IMR-90 (cell line): ENCODE results near the gene DIP2C. TPM values are rescaled to one million over a fixed set of nuclear protein-coding genes. Genes with fewer than 3 reads are reported as not detected.

ENCODE experiments used
- ATAC-seq: fragments of 200-7000 bp; cut with Tn5 transposase; 2 replicates; pipeline ENCODE4 v1.9.1; 2020; ENCODE audit warnings: low read depth, mild to moderate bottlenecking, moderate library complexity
- BruUV-seq: library from RNA; stranded (reverse); fragments of 400-500 nt; replicated peaks from 2 replicates; lab custom pipeline; 2021; lab: Mats Ljungman, UMichigan
- CTCF ChIA-PET: fragments of 300-600 bp; formaldehyde crosslinking; extraction: SDS; loops from one replicate; lab custom pipeline; 2021; ENCODE audit warnings: antibody characterized with exemption; lab: Yijun Ruan, JAX
- POLR2A ChIA-PET: fragments of 300-600 bp; sonication (Branson Sonifier 250); formaldehyde crosslinking; loops from one replicate; lab custom pipeline; 2022; ENCODE audit warnings: antibody characterized with exemption; ENCODE audit not compliant: unreplicated experiment; lab: Charles Lee
- DNase-seq: peaks from one replicate; pipeline ENCODE4 v3.0.0; 2013
- H2AFZ ChIP-seq: replicated peaks from 2 replicates; pipeline ENCODE3; 2013; ENCODE audit warnings: low read length, mild to moderate bottlenecking; ENCODE audit not compliant: poor library complexity
- H2AK5ac ChIP-seq: 2 replicates; pipeline ENCODE4 v1.6.1; 2013; ENCODE audit warnings: low read depth, low read length, inconsistent platforms
- H2AK9ac ChIP-seq: replicated peaks from 2 replicates; pipeline ENCODE3; 2013; ENCODE audit warnings: mild to moderate bottlenecking, low read depth, low read length, moderate library complexity; ENCODE audit not compliant: poor library complexity
- H2BK120ac ChIP-seq: 2 replicates; pipeline ENCODE4 v1.6.1; 2013; ENCODE audit warnings: low read depth, low read length, inconsistent platforms
- H2BK15ac ChIP-seq: 3 replicates; pipeline ENCODE4 v1.6.1; 2013; ENCODE audit warnings: low read depth, low read length, inconsistent platforms
- H2BK20ac ChIP-seq: 2 replicates; pipeline ENCODE4 v1.6.1; 2013; ENCODE audit warnings: low read depth, mild to moderate bottlenecking, inconsistent platforms, low read length, moderate library complexity
- H2BK5ac ChIP-seq: 2 replicates; pipeline ENCODE4 v1.6.1; 2013; ENCODE audit warnings: mild to moderate bottlenecking, low read depth, low read length, inconsistent platforms; ENCODE audit not compliant: poor library complexity, severe bottlenecking
- H3K14ac ChIP-seq: replicated peaks from 2 replicates; pipeline ENCODE4 v1.6.1; 2013; ENCODE audit warnings: low read depth, low read length, inconsistent platforms
- H3K18ac ChIP-seq: 2 replicates; pipeline ENCODE4 v1.6.1; 2013; ENCODE audit warnings: low read depth, low read length, control low read depth
- H3K23ac ChIP-seq: 2 replicates; pipeline ENCODE4 v1.6.1; 2013; ENCODE audit warnings: low read depth, low read length, inconsistent platforms
- H3K27ac ChIP-seq: 2 replicates; pipeline ENCODE4 v1.5.1; 2013; ENCODE audit warnings: mild to moderate bottlenecking, control low read depth, low read length; ENCODE audit not compliant: insufficient read depth
- H3K27me3 ChIP-seq: 2 replicates; pipeline ENCODE4 v1.6.1; 2013; ENCODE audit warnings: low read length; ENCODE audit not compliant: control insufficient read depth, insufficient read depth
- H3K36me3 ChIP-seq: 2 replicates; pipeline ENCODE4 v1.6.1; 2013; ENCODE audit warnings: low read length, mixed read lengths; ENCODE audit not compliant: control insufficient read depth, insufficient read depth
- H3K4ac ChIP-seq: 2 replicates; pipeline ENCODE4 v1.6.1; 2013; ENCODE audit warnings: low read depth, low read length, inconsistent platforms
- H3K4me1 ChIP-seq: 2 replicates; pipeline ENCODE4 v1.6.1; 2013; ENCODE audit warnings: low read length, mixed read lengths; ENCODE audit not compliant: control insufficient read depth, insufficient read depth
- H3K4me2 ChIP-seq: 2 replicates; pipeline ENCODE4 v1.6.1; 2013; ENCODE audit warnings: low read depth, mild to moderate bottlenecking, control low read depth, low read length, moderate library complexity
- H3K4me3 ChIP-seq: 2 replicates; pipeline ENCODE4 v1.5.1; 2013; ENCODE audit warnings: low read depth, mild to moderate bottlenecking, control low read depth, low read length, moderate library complexity; ENCODE audit not compliant: insufficient read depth
- H3K56ac ChIP-seq: 2 replicates; pipeline ENCODE4 v1.6.1; 2013; ENCODE audit warnings: low read length, inconsistent platforms; ENCODE audit not compliant: insufficient read depth; ENCODE audit errors: extremely low read depth
- H3K79me1 ChIP-seq, 2 experiments: 2 replicates each; pipeline ENCODE4 v1.6.1; 2013; ENCODE audit warnings: low read length in 2 of 2, inconsistent platforms in 1 of 2, low read depth in 1 of 2
- H3K9ac ChIP-seq: 2 replicates; pipeline ENCODE4 v1.6.1; 2013; ENCODE audit warnings: low read depth, low read length, control low read depth
- H3K9me1 ChIP-seq: 2 replicates; pipeline ENCODE4 v1.6.1; 2013; ENCODE audit warnings: low read length, inconsistent platforms; ENCODE audit not compliant: insufficient read depth
- H3K9me3 ChIP-seq: 2 replicates; pipeline ENCODE4 v1.6.1; 2013; ENCODE audit warnings: low read length; ENCODE audit not compliant: control insufficient read depth, insufficient read depth
- H4K20me1 ChIP-seq: 2 replicates; pipeline ENCODE4 v1.6.1; 2013; ENCODE audit warnings: low read length, inconsistent platforms; ENCODE audit not compliant: insufficient read depth
- H4K5ac ChIP-seq: 2 replicates; pipeline ENCODE4 v1.6.1; 2013; ENCODE audit warnings: mild to moderate bottlenecking, low read depth, low read length, control low read depth
- H4K8ac ChIP-seq, 2 experiments: 2 replicates each; pipeline ENCODE4 v1.6.1; 2013; ENCODE audit warnings: low read depth in 2 of 2, low read length in 2 of 2, control low read depth in 1 of 2, inconsistent platforms in 1 of 2
- H4K91ac ChIP-seq: 2 replicates; pipeline ENCODE4 v1.6.1; 2013; ENCODE audit warnings: low read depth, low read length, inconsistent platforms; ENCODE audit not compliant: insufficient read depth
- SMC3 ChIP-seq: fragments of 150-350 bp; IDR thresholded peaks from 2 replicates; pipeline ENCODE4 v1.6.1; 2016; ENCODE audit warnings: low read depth, mild to moderate bottlenecking, antibody characterized with exemption, low read length, moderate library complexity
- WGBS, 2 experiments: methylation state at CpG; one replicate each; pipeline versions ENCODE4 v1.1.5 to v1.1.7; 2013; ENCODE audit warnings: missing lambda C conversion rate in 2 of 2; ENCODE audit not compliant: insufficient read length in 1 of 2; ENCODE audit errors: extremely low coverage in 2 of 2; 5-methylcytosine and 5-hydroxymethylcytosine counted together
- dilution Hi-C: fragments of 300-500 bp; cut with HindIII; formaldehyde crosslinking; loops from one replicate; pipeline ENCODE4 v1.14.3; 2018; ENCODE audit warnings: low sequenced_read_pairs; ENCODE audit not compliant: unreplicated experiment
- in situ Hi-C: fragments of 300-500 bp; cut with MboI; formaldehyde crosslinking; loops from 3 replicates; pipeline ENCODE4 v1.14.3; 2019; ENCODE audit warnings: low sequenced_read_pairs, inconsistent platforms, mixed read lengths
- intact Hi-C: fragments of 100-400 bp; cut with micrococcal nuclease; formaldehyde crosslinking; loops from 2 replicates; pipeline ENCODE4 v1.10.0; 2022
- polyA plus RNA-seq, 3 experiments: library from polyadenylated mRNA; depleted of rRNA; stranded (reverse); fragments of >200 nt; gene quantifications; 2 replicates each; pipeline ENCODE4 v1.2.3, GENCODE V29; 2012; ENCODE audit warnings: low replicate concordance in 1 of 3
- total RNA-seq: library from RNA; depleted of rRNA; stranded (reverse); fragments of >200 nt; gene quantifications from 2 replicates; pipeline ENCODE4 v1.2.3, GENCODE V29; 2012

DIP2C gene
- total and polyA plus RNA-seq, 2 of the 4 experiments (the other 2 are of a cell fraction), result 8.6 to 17.3 TPM

DNA sequence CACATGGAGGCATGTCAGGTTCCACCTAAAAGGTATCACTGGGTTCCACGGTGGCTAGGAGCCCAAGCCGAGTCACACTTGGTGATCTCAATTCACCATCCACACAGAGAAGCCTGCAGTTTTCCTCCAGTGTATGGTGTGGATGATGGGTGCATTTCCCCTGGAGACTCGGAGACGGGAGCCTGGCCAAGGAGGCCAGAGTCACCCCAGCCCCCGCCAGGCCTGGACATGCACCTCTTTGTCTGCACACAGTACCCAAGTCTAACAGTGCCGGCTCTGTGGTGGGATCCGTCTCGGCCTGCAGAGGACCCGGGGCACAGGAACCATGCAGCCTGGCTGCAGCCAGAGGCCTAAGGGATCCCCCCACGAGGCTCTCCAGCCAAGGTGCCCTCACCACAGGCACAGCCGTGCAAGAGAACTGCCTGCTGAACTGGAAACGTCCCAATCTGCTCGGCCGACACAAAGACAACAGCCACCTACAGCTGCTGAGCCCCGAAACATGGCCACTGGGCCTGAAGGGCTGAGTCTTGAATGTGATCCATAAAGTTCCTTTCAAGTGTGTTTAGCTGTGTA is 75.2 kb downstream of the DIP2C start:
- Histone ChIP-seq H2BK120ac (no peak overlapping the region), H2BK5ac (no peak overlapping the region), H4K91ac (no peak overlapping the region), H2AFZ (no peak overlapping the region), H3K23ac (peak overlapping the region; percentile 32; the same call in 1 of the 2 replicates), H3K56ac (no peak overlapping the region), H3K4me3 (no peak overlapping the region), H2BK20ac (no peak overlapping the region), H3K9me1 (peaks cover 57% of the 10 kb centered on the region), H4K5ac (no peak overlapping the region), H3K4me2 (no peak overlapping the region), H4K20me1 (peaks cover 88% of the 10 kb centered on the region), H2AK5ac (peak overlapping the region; percentile 80), H2BK15ac (no peak overlapping the region), H3K9ac (no peak overlapping the region), H3K27me3 (no peaks in the 10 kb centered on the region), H3K4ac (no peak overlapping the region), H4K8ac (no peak overlapping the region), H3K79me1 (peaks cover 37 to 95% of the 10 kb centered on the region in 2 experiments), H3K4me1 (peaks cover 47% of the 10 kb centered on the region), H2AK9ac (no peak overlapping the region), H3K9me3 (no peaks in the 10 kb centered on the region), H3K36me3 (no peaks in the 10 kb centered on the region), H3K27ac (no peak overlapping the region), H3K14ac (0 out of 2 replicates have a peak overlapping the region, but pooled peaks have one; percentile 44), H3K18ac (no peak overlapping the region)
- no peak for DNase-seq
- BruUV-seq, result no TSS peak
- 63% methylated on average over 2 of the region's 15 CpGs; no CpG with 5 or more reads in 1 of the 2 experiments for WGBS, 2 experiments
- no peak for ATAC-seq
- CTCF ChIA-PET, result no interaction called here
- in situ Hi-C loops (no loop called here), intact Hi-C loops (no loop called here), dilution Hi-C loops (no loop called here)
- POLR2A ChIA-PET, result no interaction called here
- TF ChIP-seq SMC3, result no peak
